HG03469 (cell line): ENCODE measurements around the gene ACTG1.
A peak's percentile ranks its signal among the peaks of the same experiment; 100 is the strongest.

ENCODE experiments used
- ATAC-seq: cut with Tn5 transposase; IDR thresholded peaks from one replicate; pipeline ENCODE4 v1.9.1; 2021; ENCODE audit warnings: mild to moderate bottlenecking, moderate library complexity, moderate number of reproducible peaks; ENCODE audit not compliant: unreplicated experiment

ACTG1 gene

DNA sequence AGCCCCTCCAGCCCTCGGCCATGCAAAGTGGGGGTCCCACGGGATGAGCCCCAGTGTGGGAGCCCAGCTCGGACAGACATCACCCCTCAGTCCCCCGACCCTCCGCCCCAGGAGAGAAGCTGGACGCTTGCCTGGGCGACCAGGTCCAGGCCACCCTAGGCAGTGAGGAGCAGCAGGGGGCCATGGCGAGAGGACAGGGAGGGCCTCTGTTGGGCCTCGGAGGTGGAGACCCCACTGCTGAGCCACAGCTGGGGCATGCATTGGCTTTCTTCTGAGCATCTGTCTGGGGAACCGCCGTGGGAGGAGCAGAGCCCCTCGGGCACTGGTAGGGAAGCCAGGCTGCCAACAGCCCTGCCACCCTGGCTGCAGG is 13.0 kb downstream of the ACTG1 start:
- no peak for ATAC-seq

DNA sequence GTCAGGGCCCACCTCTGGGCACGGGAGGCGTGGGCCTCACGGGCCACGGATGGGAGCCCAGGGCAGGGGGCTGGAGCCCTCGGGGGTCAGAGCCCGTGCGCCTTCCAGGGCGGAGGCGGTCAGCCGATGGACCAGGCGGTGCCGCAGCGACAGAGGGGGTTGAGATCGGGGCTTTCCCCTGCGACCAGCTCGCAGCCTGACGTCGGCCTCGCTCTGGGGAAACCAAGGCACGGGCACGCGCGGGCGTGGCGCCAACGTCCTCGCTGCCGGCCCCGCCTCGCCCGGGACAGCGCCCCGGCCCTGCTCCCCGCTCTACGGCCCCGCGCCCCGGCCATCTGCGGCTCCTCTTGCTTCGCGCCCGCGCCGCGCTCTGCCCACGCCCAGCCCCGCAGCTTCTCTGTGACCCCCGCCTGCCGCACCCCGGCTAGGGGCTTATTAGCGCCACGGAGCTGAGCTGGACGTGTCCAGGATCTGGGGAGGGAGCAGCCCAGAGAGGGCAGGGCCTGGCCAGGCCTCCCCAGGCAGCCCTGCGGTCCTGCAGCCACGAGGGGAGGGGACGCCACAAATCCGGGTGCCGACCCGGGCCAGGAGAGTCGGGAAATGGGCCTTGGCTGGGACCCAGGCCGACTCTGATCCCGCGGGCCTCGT is 13.5 kb downstream of the ACTG1 start:
- ATAC-seq: no peak

DNA sequence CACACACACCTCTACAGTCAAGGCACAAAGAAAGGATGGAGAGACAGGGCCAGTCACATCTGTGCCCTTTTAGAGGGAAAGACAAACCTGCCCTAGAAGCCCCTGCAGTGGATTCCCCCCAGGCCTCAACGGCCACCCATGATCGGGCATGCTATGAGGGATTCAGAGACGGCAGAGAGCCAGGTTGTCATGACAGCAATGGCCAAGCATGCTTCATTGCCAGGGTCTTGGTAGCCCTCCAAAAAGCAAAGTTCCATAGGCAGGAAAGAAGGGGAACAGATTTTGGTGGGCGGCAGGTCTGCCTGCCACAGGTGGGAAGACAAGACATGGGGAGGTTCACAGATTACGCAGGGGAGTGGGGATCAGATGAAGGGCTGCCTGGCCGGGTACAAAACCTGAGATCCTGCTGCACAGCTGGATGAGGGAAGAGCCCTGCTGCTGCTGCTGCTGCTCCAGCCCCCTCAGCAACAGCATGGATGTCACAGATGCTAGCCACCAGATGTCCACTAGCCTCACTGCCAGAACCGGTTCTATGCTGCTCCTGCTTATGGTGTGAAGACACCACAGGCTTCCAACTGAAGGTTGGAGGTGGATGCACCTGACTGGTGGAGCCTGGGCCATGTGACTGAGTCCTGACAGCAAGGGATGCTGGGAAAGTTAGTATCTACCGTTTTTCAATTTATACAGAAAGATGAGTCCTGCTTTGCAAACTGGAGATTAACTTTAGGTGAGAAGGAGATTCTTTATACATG is 17.8 kb downstream of the ACTG1 start:
- ATAC-seq: no peak

DNA sequence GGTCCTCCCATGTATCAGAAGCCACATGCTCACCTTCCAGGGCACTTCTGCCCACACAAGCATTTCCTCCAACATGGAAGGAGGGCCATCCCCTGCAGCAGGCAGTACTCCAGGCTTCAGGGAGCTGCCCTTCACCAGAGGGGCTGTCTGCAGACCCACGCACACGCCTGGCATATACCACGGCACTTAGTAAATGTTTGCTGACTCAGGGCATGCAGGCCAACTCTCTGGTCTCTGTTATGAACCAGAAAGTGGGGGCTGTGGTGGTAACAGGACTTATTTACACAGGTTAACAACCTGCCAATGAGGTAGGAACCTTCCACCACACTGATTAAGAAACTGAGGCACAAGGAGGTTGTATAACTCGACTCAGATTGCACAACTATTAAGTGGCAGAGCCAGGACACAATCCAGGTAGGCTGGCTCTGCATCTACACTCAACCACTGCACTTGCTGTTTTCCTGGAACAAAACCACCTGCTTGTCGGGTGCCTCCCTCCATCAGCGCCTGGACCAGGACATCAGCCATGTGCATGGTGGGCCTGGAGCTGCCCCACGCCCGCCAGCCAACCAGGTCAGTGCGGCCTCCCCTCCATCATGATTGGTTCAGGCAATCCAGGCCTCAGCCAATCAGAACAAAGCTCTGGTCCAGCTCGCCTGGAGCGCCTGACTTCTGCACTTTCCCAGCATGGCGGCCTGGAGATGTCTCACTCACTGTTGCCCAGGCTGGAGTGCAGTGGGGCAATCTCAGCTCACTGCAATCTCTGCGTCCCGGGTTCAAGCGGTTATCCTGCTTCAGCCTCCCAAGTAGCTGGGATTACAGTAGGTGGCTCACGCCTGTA is 19.2 kb downstream of the ACTG1 start:
- no peak for ATAC-seq

DNA sequence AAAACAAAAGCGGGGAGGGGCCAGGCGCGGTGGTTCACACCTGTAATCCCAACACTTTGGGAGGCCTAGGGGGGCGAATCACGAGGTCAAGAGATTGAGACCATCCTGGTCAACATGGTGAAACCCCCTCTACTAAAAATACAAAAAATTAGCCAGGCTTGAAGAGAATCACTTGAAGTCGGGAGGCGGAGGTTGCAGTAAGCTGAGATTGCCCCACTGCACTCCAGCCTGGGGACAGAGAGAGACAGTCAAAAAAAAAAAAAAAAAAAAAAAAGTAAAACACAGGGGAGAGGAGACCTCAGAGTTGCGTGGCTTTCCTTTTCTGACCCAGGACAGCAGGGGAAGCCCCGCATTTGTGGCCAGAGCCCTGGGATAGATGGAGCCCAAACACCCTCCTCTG is 19.9 kb downstream of the ACTG1 start:
- ATAC-seq: no peak

DNA sequence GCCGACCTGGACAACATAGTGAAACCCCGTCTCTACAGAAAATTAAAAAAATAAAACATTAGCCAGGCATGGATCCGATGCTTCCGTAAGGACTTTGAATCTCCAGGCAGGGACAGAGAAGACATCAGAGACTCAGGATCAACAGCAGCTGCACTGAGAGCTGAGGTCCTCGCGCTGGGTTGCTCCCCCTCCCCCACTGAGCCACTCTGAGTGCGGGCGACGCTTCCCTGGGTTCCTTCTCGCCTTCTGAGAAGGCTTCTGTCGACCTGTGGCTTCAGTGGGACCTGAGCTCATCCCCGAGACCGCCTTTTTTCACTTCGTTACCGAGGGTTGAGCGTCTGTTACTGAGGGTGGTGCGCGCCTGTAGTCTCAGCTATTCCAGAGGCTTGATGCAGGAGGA is 20.4 kb downstream of the ACTG1 start:
- ATAC-seq: no peak

DNA sequence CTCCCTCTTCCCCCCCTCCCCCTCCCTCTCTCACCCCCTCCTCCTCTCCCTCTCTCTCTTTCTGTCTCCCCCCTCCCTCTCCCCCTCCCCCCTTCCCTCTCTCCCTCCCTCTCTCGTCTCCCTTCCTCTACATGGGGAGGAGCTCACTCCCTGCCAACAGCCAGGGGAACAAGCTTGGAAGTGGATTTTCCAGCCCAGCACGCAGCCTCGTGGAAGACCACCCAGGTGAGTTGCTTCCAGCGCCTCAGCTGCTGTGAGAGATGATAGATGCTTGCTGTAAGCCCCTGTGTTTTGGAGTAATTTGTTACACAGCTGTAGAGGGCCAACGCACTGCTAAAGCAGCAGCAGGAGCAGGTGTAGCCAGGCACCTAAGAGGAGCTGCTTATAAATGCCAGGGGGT is 20.8 kb downstream of the ACTG1 start:
- ATAC-seq: no peak

DNA sequence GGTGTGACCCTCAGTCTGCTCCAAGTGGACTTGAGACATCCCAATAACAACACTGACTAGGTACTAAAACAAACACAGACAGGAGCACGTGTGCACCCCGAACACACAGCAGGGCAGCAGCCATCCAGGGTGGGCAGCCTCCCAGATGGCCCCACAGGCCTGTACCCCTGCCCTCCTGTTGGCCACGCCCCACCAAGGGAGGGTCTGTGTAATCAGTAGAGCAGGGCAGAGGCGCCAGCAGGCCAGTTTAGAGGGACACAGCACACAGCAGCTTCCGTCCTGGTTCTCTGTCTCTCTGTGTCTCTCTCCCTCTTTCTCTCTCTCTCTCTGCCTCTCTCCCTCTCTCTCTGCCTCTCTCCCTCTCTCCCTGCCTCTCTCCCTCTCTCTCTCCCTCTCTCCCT is 21.4 kb downstream of the ACTG1 start:
- no peak for ATAC-seq

DNA sequence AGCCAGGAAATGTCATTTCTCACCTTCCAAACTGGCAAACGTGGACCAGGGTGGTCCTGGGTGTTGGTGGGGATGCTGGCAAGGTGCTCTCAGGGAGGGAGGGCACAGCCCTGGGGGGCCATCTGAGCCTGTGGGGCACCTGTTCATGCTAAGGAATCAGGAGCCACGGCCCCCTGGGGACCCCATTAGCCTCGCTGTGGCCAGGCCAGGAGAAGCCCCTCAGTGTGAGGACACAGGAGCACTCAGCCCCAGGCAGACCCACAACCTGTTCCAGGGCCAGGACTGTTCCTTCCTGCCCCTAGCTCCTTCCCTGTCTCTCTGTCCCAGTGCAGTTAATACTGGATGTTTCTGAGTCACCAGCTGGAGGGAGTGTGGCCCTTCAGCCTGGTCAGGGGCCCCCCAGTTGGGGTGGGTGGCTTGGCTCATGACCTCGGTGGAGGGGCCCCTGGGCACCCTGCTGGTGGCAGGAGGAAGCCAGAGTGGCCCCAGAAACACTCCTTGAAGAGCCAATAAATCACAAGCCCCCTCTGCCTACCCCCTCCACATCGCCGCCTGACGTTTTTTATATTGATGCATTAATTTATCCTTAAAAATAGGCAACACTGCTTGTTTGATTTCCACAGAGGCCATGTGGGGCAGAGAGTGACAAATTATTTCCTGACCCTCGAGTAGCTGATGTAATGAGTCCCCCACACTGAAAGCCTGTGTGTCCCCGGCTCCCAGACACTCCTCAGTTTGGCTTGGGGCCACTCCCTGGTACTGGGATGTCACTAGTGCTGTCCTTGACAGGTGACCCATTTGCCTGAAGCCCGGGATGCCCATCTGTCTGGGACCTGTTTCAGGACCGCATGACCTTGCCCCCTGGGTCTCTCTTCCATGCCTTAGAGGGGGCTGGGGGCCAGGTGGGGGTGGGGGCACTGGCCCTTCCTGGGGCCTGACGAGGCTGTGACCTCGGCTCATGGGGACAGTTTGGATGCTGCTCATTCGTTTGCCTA is 22.3 kb downstream of the ACTG1 start:
- no peak for ATAC-seq

DNA sequence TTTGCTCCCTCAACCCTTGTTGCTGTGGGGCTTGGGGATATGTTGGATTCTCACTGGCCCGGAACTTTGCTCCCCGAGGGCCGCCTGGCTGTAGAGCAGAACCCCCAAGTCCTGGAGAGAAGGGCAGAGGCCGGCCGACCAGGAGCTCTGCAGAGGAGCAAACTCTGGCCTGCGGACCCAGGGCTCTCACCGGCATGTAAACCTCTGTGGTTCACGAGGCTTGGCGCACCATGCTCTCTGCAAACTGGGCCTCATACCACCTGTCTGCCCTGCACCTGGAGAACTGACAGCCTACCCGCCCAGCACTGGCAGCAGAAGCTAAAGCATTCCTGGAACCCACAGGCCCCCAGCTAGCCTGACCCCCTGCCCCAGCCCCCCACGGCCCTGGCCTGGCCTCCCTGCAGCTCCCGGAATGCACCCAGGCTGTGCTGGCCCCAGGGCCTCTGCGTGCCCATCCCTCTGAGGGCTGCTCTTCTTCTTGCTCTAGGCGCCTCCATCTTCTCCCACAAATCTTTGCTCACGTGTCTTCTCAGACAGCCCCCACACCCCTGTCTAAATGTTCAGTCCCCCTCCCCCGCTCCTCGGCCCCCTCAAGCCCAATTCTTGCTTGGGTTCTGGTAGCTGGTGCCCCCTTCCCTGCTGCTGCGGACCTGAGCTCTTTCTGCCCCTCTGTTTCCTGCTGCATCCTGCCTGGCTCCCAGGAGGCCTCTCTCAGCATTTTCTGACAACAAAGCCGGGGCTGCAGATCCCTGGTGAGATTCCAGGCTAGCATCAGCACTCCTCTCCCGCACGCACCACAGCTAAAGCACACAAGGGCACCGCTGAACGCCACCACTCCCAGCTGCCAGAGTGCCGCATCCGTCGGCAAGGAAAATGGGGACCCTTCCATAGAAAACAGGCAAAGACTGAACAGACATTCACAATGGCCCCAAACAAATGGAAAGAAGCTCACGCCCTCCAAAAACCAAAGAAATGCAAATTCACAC is 23.3 kb downstream of the ACTG1 start:
- no peak for ATAC-seq

DNA sequence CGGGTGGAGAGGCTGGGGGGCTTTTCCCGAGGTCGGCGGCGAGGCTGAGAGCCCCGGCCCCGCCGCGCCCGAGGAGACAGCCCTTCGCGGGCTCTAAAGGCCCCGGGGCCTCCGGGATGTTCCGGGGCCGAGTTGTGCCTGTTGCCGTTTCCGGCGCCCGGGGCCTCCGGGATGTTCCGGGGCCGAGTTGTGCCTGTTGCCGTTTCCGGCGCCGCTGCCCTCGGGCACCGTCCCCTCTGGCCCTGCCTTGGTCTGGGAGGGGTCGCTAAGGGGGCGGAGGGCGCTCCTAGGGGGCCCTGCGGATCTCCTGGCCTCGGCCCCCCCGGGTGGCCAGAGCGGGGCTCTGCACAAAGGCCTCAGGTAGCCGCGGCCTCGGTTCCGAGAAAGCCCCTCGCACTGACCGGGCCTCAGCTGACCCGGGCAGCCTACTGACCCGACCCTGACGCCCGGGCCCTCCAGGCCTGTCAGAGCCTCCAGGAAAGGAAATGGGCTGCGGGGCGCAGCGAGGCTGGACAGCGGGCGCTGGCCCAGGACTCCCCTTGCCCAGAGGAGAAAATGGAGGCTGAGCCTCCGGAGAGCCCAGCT is 24.2 kb downstream of the ACTG1 start:
- ATAC-seq: no peak

DNA sequence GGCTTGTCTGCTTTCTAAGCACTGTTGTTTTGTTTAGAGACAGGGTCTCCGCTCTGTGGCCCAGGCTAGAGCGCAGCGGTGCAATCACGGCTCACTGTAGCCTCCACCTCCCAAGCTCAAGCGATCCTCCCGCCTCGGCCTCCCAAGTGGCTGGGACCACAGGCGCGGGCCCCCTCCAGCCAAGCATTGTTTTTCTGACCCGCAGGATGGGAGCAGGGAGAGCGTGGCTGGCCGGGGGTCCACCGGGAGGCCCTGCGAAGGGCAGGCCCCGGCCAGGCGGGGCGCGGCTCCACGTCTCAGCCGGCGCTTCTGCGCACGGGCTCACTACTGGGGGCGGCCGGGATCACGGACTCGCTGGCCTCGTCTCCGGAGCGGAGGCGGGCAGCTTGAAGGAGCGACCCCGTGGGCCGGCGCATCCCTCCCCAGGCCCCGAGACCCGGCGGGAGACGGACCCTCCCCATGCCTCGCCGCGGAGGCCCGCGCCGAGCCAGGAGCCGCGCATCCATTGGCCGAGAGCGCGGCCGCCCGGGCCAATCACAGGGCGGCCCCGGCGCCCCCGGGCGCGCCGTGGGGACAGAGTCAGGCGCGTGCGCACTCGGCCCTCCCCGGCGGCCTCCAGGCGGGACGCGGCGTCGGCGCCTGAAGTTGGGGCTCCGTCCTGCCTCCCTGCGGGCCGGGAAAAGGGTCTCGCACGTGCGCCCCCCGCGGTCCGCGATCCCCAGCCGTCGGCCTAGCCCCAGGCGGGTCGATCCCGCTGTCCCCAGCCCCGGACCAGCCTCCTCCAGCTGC is 24.9 kb downstream of the ACTG1 start:
- no peak for ATAC-seq

DNA sequence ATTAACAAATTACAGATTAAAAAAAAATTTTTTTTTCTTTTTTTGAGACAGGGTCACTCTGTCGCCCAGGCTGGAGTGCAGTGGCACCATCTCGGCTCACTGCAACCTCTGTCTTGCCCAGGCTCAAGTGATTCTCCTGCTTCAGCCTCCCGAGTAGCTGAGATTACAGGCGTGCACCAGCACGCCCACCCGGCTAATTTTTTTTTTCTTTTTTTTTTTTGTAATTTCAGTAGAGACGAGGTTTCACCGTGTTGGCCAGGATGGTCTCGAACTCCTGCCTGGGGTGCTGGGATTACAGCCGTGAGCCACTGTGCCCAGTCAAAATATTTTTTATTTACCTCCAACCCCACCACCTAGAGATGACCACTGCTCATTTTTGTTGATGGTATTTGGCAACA is 25.5 kb downstream of the ACTG1 start:
- ATAC-seq: no peak

DNA sequence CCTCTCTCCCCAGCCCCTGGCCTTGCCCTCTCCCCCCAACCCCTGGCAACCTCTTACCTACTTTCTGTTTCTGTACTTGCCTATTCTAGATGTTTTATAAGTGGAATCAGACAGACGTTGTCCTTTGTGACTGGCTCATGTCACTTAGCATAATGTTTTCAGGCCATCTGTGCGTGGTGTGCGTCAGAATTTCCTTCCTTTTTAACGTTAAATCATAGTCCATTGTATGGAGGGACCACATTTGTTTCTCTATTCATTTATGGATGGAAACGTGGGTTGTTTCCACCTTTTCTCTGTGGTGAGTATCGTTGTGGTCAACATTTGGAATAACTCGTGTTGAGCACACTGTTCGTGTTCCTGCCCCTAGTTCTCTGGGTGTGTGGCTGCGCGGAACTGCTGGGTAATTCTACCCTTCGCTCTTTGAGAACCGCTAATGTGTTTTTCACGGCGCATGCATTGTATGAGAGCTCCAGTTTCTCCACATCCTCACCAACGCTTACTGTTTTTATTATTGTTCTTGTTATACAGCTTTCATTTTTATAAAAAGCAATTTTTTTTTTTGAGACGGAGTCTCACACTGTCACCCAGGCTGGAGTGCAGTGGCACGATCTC is 26.3 kb downstream of the ACTG1 start:
- ATAC-seq: no peak

DNA sequence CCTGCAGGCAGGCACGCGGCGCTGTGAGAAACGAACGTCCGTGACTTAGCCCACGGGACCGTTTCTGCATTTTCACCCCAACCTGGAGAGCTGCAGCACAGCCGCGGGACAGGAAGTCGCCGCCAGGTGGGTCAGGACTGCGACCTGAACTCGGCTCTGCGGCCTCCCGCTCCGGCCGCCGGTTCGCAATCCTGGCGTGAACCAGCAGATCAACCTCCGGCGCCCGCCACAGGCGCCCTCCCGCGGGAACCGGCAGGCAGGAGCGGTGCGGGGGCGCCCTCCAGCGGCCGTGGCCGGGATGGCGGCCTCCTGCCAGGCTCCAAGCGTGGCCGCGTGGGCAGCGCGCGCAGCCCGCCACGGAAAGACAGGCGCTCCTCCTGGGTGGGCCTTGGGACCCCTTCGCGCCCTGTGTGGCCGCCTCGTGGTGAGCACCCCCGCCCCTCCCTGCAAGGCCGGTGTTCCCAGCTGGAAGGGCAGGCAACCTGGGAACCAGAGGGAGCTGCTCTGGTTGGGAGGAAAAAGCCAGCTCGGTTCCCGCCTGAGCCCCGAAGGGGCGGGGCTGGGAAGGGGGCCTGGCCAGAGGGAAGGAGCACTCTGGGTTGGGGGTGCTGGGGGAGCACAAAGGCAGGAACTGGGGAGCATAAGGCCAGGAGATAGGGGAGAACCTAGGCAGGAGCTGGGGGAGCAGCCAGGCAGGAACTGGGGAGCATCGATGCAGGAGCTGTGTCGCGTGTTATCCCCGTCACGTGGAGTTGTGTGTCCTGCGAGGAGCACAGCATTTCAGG is 28.2 kb downstream of the ACTG1 start:
- peak; percentile 47 for ATAC-seq

DNA sequence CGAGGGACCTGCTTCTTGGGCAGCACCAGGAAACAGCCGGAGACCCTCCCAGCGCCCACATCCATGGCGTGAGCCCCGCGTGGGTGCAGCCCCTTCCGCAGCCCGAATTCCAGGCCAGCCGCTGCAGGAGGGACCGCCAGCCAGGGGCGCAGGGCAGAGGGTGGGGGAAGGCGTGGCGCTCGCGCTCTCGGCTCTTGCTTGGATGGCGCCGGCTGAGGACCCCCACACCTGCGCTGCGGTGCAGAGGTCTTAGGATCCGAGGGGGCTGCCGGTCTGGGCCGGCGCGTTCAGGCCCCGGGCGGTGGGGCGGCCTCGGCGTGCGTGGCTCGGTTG is 28.8 kb downstream of the ACTG1 start:
- ATAC-seq: no peak
